ENCODE results near the gene CEACAM1.
"Not testable (repeated sequence)": the region's sequence is repeated elsewhere in the genome, so short reads cannot be mapped to it uniquely, and the experiment has no call there.

CEACAM1 gene

GRCh38 chr19:42472402-42473147 lies 55.7 kb downstream of the CEACAM1 start:
- no peak for DNase-seq

- DNase-seq: no peak
These were observed 56.6 kb downstream of the CEACAM1 start for GRCh38 chr19:42471554-42472249.

GRCh38 chr19:42469311-42470235 lies 58.7 kb downstream of the CEACAM1 start:
- DNase-seq: peak; percentile 47

GRCh38 chr19:42468273-42468796 lies 59.9 kb downstream of the CEACAM1 start:
- DNase-seq: no peak

GRCh38 chr19:42467183-42467760 lies 61.0 kb downstream of the CEACAM1 start:
- no peak for DNase-seq

GRCh38 chr19:42466521-42467182 lies 61.6 kb downstream of the CEACAM1 start:
- no peak for DNase-seq

GRCh38 chr19:42465827-42466280 lies 62.4 kb downstream of the CEACAM1 start:
- no peak for DNase-seq

- DNase-seq: no peak
These were observed 66.5 kb downstream of the CEACAM1 start for GRCh38 chr19:42461700-42462324.

- DNase-seq: not testable (repeated sequence)
These were observed 67.0 kb downstream of the CEACAM1 start for GRCh38 chr19:42461231-42461630.

GRCh38 chr19:42459926-42460325 lies 68.4 kb downstream of the CEACAM1 start:
- no peak for DNase-seq
